Mucosa of rectum (tissue), 2 donors: ENCODE measurements around the gene TMC2.

ENCODE experiments used
- H3K27ac ChIP-seq, 2 donors: one replicate each; pipeline ENCODE4 v1.7.0; 2013; ENCODE audit warnings: inconsistent platforms in 2 of 2, low read depth in 2 of 2, low read length in 2 of 2
- H3K27me3 ChIP-seq, 2 donors: one replicate each; pipeline ENCODE4 v1.7.0; 2013; ENCODE audit warnings: low read length in 2 of 2; ENCODE audit not compliant: control insufficient read depth in 2 of 2, insufficient read depth in 2 of 2
- H3K36me3 ChIP-seq, 2 donors: one replicate each; pipeline ENCODE4 v1.7.0; 2013; ENCODE audit warnings: low read length in 2 of 2; ENCODE audit not compliant: control insufficient read depth in 2 of 2, insufficient read depth in 2 of 2
- H3K4me1 ChIP-seq, 2 donors: one replicate each; pipeline ENCODE4 v1.7.0; 2013; ENCODE audit warnings: low read length in 2 of 2, mild to moderate bottlenecking in 1 of 2; ENCODE audit not compliant: control insufficient read depth in 2 of 2, insufficient read depth in 2 of 2
- H3K4me3 ChIP-seq, 2 donors: one replicate each; pipeline ENCODE4 v1.7.0; 2013; ENCODE audit warnings: low read length in 2 of 2
- H3K9ac ChIP-seq, 2 donors: one replicate each; pipeline ENCODE4 v1.7.0; 2013; ENCODE audit warnings: low read length in 2 of 2, low read depth in 1 of 2, mild to moderate bottlenecking in 1 of 2
- H3K9me3 ChIP-seq, 2 donors: one replicate each; pipeline ENCODE4 v1.7.0; 2013; ENCODE audit warnings: low read length in 2 of 2; ENCODE audit not compliant: control insufficient read depth in 2 of 2
- donor health status: healthy.
- donor health status: Normal muscosa, but diverticular disease.

TMC2 gene

GRCh38 chr20:2619337-2619736 is 83.0 kb downstream of the TMC2 start:
- H3K4me3 ChIP-seq, result no peak overlapping the region
- no peak overlapping the region for H3K27ac ChIP-seq
- H3K9ac ChIP-seq, result no peak overlapping the region
- H3K27me3 ChIP-seq, result no peaks in the 10 kb centered on the region
- no peaks in the 10 kb centered on the region for H3K4me1 ChIP-seq
- H3K9me3 ChIP-seq, result no peaks in the 10 kb centered on the region
- no peaks in the 10 kb centered on the region for H3K36me3 ChIP-seq

GRCh38 chr20:2619961-2620595 is 83.7 kb downstream of the TMC2 start:
- Histone ChIP-seq H3K36me3 (no peaks in the 10 kb centered on the region), H3K9me3 (no peaks in the 10 kb centered on the region), H3K9ac (no peak overlapping the region), H3K27me3 (no peaks in the 10 kb centered on the region), H3K27ac (no peak overlapping the region), H3K4me3 (no peak overlapping the region), H3K4me1 (no peaks in the 10 kb centered on the region)

- Histone ChIP-seq H3K27me3 (no peaks in the 10 kb centered on the region), H3K4me1 (no peaks in the 10 kb centered on the region), H3K9ac (no peak overlapping the region), H3K27ac (no peak overlapping the region), H3K4me3 (no peak overlapping the region), H3K36me3 (no peaks in the 10 kb centered on the region), H3K9me3 (no peaks in the 10 kb centered on the region)
Measured at GRCh38 chr20:2624190-2624589, 87.8 kb downstream of the TMC2 start.

- no peaks in the 10 kb centered on the region for H3K4me1 ChIP-seq
- H3K36me3 ChIP-seq, result no peaks in the 10 kb centered on the region
- H3K27ac ChIP-seq, result no peak overlapping the region
Measured at GRCh38 chr20:2625062-2625461, 88.7 kb downstream of the TMC2 start.

GRCh38 chr20:2626853-2627541 is 90.6 kb downstream of the TMC2 start:
- Histone ChIP-seq H3K4me1 (no peaks in the 10 kb centered on the region), H3K36me3 (no peaks in the 10 kb centered on the region), H3K9me3 (no peaks in the 10 kb centered on the region), H3K4me3 (no peak overlapping the region), H3K27me3 (no peaks in the 10 kb centered on the region), H3K27ac (no peak overlapping the region), H3K9ac (no peak overlapping the region)

More at GRCh38 chr20:2625062-2625461, 88.7 kb downstream of the TMC2 start:
- Histone ChIP-seq H3K4me3 (no peak overlapping the region), H3K27me3 (no peaks in the 10 kb centered on the region), H3K9ac (no peak overlapping the region), H3K9me3 (no peaks in the 10 kb centered on the region)

- no peaks in the 10 kb centered on the region for H3K36me3 ChIP-seq
- no peak overlapping the region for H3K4me3 ChIP-seq
- H3K4me1 ChIP-seq, result no peaks in the 10 kb centered on the region
- H3K9me3 ChIP-seq, result no peaks in the 10 kb centered on the region
- no peak overlapping the region for H3K27ac ChIP-seq
- no peak overlapping the region for H3K9ac ChIP-seq
- no peaks in the 10 kb centered on the region for H3K27me3 ChIP-seq
Measured at GRCh38 chr20:2631228-2631627, 94.9 kb downstream of the TMC2 start.

- no peak overlapping the region for H3K4me3 ChIP-seq
Measured at GRCh38 chr20:2633381-2633780, 97.0 kb downstream of the TMC2 start.

GRCh38 chr20:2637246-2637645 is 100.9 kb downstream of the TMC2 start:
- Histone ChIP-seq H3K27ac (no peak overlapping the region), H3K9ac (no peak overlapping the region), H3K27me3 (no peaks in the 10 kb centered on the region), H3K4me1 (no peaks in the 10 kb centered on the region), H3K9me3 (no peaks in the 10 kb centered on the region), H3K36me3 (no peaks in the 10 kb centered on the region), H3K4me3 (no peak overlapping the region)

More at GRCh38 chr20:2633381-2633780, 97.0 kb downstream of the TMC2 start:
- Histone ChIP-seq H3K27me3 (no peaks in the 10 kb centered on the region), H3K36me3 (no peaks in the 10 kb centered on the region), H3K9me3 (no peaks in the 10 kb centered on the region), H3K27ac (no peak overlapping the region), H3K9ac (no peak overlapping the region), H3K4me1 (no peaks in the 10 kb centered on the region)

- Histone ChIP-seq H3K4me3 (no peak overlapping the region), H3K27me3 (no peaks in the 10 kb centered on the region), H3K27ac (no peak overlapping the region), H3K4me1 (no peaks in the 10 kb centered on the region), H3K36me3 (no peaks in the 10 kb centered on the region), H3K9me3 (no peaks in the 10 kb centered on the region), H3K9ac (no peak overlapping the region)
Measured at GRCh38 chr20:2640260-2640659, 103.9 kb downstream of the TMC2 start.

- H3K27ac ChIP-seq, result no peak overlapping the region
- no peaks in the 10 kb centered on the region for H3K36me3 ChIP-seq
- no peaks in the 10 kb centered on the region for H3K9me3 ChIP-seq
Measured at GRCh38 chr20:2640899-2641298, 104.5 kb downstream of the TMC2 start.

More at GRCh38 chr20:2640899-2641298, 104.5 kb downstream of the TMC2 start:
- Histone ChIP-seq H3K4me1 (no peaks in the 10 kb centered on the region), H3K27me3 (no peaks in the 10 kb centered on the region), H3K9ac (no peak overlapping the region), H3K4me3 (no peak overlapping the region)
